CD4-positive, alpha-beta T cell treated with Interleukin-17A for 4 hours (primary cell): ENCODE measurements around the gene PTGER1.
"Not testable (repeated sequence)": the region's sequence is repeated elsewhere in the genome, so short reads cannot be mapped to it uniquely, and the experiment has no call there.

Experiments used
- DNase-seq: peaks from one replicate; pipeline ENCODE4 v3.0.0-alpha.2; 2020; ENCODE audit warnings: mixed read lengths

Gene PTGER1

DNA sequence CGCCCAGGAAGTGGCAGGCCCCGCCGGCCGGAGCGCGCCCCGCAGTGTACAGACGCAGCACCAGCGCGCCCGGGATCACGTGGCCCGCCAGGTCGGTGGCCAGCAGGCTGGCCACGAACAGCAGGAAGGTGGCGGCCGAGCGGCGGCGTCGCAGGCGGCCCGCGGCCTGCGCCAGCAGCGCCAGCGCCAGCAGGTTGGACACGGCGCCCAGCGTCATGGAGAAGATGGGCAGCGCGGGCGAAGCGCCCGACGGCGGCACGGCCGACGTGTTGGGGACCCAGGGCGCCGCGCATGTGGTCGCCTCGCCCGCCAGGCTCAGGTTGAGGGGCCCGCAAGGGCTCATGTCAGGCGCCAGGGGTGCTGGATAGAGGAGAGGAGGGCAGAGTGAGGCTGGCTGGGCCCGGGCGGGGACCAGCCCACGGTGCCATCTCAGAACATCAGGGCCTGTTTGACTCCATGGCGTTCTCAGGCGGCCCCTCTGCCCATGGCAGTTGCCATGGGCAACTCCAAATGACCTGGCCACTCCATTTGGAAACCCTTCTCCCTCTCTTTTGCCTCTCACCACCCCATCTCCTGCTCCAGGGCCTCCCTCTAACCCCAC lies 1.1 kb downstream of the PTGER1 start:
- DNase-seq: no peak

DNA sequence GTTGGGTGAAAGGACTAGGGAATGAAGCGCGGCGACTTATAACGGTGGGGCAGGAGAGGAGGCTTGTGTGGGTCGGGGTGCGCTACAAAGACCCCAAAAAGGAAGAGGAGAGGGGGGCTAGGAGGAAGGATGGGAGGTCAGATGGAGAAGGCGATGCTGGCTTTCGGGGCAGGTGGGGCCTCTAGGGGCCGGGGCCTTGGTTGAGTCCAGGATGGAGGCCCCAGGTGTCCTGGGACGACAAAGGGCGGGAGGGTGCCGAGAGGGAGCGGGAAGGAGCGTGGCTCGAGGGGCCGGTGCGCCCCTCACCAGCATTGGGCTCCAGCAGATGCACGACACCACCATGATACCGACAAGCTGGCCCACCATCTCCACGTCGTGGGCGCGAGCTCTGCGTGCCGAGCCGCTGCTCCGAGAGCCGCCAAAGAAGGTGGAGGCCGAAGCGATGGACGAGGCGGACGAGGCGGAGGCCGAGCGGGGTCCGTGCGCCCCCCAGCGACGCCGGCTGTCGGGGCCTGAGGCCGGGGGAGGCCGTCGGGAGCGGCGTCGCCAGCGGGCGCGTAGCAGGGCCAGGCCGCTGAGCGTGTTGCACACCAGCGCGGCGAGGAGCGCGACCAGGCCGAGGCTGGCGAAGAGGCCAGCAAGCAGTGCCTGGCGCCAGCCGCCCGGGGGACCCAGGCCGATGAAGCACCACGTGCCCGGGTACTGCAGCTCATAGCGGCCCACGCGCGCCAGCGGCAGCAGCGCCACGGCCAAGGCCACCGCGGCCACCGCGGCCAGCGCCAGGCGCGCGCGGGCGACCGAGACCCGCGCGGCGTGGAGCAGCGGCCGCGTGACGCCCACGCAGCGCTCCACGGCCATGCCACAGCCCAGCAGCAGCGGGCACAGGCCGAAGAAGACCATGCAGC lies 1.8 kb downstream of the PTGER1 start:
- no peak for DNase-seq

DNA sequence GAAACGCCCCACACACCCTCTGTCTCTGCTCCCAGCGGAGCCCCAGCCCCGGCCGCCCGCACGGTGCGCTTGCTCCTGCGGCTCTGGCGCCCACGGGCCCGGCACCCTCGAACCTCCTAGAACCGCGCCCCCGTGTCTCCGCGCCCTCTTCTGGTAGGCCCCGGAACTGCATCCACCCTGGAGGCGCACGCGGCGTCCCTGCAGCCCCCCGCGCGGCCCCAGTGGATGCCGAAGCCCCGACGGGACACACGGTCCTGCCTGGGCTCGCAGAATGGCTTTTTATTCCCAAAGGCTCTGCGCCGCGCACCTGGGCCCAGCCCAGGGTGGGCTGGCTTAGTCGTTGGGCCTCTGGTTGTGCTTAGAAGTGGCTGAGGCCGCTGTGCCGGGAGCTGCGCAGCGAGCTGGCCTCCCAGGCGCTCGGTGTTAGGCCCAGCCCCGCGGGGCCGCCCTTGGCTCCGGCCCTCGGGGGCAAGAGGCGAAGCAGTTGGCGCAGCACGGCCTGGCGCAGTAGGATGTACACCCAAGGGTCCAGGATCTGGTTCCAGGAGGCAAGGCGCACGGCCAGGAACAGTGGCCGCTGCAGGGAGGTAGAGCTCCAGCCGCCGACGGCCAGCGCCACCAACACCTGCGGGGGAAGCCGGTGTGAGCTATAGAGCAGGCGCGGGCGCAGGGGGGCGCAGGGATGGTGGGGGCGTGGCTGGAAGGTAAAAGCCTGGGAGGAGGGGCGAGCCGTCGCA lies 2.8 kb downstream of the PTGER1 start:
- DNase-seq: peak; percentile 88

DNA sequence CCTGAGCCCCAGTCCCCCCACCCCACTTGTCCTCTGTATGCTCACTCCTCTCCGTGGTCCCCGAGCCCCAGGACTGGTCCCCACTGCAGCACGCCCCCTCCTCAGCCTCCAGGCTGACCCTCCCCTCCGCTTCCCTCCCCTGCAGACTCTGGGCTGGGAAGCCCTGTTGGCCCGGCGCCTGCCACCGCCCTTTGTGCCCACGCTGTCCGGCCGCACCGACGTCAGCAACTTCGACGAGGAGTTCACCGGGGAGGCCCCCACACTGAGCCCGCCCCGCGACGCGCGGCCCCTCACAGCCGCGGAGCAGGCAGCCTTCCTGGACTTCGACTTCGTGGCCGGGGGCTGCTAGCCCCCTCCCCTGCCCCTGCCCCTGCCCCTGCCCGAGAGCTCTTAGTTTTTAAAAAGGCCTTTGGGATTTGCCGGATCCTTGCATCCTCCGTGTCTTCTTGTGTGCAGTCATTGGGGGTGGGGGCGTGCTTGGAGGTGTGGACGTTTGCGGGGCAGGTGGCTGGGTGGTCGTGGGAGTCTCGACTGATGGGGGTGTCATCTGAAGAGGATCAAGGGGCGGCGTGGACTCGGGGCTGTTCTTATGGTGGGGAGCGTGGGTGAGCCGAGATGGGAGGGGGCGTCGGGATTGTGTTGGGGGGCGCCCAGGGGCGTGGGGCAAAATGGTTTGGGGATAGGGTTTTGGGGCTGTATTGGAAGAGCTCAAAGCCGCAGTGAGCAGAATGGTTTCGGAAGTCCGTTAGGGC lies 3.5 kb downstream of the PTGER1 start:
- no peak for DNase-seq

DNA sequence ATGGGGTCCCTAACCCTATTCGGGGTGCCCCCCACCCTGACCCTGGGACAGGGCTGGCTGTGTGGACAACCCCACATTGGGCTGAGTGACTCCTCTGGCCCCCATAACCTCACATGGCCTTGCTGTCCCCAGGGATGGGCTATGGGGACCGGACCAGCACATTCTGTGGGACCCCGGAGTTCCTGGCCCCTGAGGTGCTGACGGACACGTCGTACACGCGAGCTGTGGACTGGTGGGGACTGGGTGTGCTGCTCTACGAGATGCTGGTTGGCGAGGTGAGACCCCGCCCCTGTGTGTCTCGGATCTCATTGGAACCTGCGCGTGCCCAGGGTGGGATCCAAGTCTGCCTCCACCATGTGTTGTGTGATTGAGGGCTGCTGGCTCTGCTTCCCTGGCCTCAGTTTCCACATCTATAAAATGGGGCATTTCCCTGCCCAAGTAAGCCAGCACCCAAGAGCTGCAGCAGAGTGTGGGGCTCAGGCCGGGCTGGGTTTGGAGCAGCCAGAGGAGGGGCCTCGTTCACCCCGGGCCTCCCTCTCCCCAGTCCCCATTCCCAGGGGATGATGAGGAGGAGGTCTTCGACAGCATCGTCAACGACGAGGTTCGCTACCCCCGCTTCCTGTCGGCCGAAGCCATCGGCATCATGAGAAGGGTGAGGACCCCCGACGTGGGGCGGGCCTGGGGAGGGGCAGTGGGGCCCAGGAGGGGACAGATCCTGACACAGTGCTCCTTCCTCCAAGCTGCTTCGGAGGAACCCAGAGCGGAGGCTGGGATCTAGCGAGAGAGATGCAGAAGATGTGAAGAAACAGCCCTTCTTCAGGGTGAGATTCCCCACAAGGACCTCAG lies 4.9 kb downstream of the PTGER1 start:
- DNase-seq: no peak

DNA sequence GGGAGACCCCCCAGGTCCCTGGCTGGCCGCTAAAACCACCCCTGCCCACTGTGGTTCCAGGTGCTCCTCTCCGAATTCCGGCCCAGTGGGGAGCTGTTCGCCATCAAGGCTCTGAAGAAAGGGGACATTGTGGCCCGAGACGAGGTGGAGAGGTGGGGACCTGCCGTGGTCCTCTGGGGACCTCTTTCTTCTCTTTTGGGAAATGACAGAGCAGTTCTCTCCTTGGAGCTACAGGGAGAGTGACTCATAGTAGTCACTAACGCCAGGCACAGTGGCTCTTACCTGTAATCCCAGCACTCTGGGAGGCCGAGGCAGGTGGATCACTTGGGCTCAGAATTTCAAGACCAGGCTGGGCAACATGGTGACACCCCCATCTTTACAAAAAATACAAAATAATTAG lies 7.3 kb downstream of the PTGER1 start:
- no peak for DNase-seq

DNA sequence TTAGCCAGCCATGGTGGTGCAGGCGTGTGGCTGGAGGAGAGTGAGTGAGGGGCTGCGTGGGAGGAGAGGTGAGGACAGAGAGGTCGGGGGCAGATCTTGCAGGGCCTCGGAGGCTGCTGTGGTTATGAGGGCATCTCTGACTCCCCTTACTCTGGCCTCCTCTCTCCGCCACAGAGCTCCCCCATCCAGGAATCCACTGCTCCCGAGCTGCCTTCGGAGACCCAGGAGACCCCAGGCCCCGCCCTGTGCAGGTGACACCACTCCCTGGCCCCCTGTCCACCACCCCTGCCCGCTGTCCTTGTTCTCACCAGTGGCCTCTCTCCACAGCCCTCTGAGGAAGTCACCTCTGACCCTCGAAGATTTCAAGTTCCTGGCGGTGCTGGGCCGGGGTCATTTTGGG lies 7.8 kb downstream of the PTGER1 start:
- no peak for DNase-seq

DNA sequence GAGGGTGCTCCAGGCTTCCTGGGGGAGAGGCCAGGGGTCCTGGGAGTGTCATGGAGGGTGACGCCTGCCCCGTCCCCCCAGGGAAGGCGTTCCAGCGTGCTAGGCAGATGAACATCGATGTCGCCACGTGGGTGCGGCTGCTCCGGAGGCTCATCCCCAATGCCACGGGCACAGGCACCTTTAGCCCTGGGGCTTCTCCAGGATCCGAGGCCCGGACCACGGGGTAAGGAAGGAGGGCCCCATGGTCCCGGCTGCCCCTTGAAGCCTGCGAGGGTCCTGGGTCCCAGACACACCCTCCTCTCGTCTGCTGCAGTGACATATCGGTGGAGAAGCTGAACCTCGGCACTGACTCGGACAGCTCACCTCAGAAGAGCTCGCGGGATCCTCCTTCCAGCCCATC lies 11.4 kb downstream of the PTGER1 start:
- DNase-seq: no peak

DNA sequence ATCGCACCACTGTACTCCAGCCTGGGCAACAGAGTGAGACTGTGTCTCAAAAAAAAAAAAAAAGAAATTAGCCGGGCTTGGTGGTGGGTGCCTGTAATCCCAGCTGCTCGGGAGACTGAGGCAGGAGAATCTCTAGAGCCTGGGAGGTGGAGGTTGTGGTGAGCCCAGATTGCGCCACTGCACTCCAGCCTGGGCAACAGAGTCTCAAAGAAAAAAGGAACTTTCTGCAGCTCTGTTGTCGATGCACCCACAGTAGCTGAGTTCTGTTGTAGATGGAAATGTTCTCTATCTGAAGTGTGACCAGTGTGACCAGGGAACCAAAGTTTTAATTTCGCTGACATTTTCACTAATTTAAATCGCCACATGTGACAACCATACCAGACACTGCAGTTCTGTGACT lies 12.8 kb downstream of the PTGER1 start:
- not testable (repeated sequence) for DNase-seq

DNA sequence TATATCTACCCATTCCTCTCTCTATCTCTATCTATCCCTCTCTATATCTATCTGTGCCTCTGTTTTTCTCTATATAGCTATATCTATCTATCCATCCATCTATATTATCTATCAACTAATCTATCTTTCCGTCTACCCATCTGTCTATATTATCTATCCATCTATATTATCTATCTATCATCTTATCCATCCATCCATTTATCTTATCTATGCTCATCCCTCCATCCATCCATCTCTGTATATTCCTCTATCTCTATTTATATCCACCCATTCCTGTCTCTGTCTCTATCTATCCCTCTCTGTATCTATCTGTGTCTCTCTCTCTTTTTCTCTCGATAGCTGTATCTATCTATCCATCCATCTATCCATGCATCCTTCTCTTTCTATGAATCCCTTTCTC lies 14.2 kb downstream of the PTGER1 start:
- no peak for DNase-seq

DNA sequence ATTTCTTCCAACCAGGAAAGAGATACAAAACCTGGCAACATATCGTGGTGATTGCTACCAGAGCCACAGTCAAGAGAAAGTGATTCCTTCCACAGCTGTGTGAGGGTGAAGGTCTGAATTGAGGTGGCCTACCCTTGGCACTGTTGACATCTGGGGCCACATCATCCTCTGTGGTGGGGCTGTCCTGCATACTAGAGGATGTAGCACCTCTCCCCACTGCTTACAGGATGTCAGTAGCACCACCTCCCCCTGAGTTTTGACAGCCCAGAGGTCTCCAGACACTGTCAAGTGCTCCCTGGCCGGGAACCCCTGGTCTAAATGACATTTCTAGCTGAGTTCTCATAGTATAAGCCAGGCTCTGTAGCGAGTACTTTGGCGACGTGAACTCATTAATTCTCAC lies 15.5 kb downstream of the PTGER1 start:
- DNase-seq: no peak

DNA sequence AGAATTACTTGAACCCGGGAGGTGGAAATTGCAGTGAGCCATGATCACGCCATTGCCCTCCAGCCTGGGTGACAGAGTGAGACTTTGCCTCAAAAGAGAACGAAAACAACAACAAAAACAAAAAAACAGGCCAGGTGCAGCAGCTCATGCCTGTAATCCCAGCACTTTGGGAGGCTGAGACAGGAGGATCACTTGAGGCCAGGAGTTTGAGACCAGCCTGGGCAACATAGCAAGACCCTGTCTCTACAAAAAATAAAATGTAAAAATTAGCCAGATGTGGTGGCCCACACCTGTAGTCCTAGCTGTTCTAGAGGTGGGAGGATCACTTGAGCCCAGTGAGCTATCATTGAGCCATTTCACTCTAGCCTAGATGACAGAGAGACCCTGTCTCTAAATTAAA lies 22.9 kb downstream of the PTGER1 start:
- DNase-seq: not testable (repeated sequence)

DNA sequence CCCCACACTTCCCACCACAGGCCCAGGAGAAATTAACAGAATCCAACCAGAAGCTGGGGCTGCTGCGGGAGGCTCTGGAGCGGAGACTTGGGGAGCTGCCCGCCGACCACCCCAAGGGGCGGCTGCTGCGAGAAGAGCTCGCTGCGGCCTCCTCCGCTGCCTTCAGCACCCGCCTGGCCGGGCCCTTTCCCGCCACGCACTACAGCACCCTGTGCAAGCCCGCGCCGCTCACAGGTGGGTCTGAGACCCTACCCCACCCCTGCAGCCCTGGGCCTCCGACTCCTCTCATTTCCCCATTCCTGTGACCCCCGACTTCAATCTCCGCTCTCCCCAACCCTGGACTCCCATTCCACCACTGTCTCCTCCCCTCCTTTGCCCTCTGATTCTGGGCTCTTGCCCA lies 24.3 kb downstream of the PTGER1 start:
- no peak for DNase-seq

DNA sequence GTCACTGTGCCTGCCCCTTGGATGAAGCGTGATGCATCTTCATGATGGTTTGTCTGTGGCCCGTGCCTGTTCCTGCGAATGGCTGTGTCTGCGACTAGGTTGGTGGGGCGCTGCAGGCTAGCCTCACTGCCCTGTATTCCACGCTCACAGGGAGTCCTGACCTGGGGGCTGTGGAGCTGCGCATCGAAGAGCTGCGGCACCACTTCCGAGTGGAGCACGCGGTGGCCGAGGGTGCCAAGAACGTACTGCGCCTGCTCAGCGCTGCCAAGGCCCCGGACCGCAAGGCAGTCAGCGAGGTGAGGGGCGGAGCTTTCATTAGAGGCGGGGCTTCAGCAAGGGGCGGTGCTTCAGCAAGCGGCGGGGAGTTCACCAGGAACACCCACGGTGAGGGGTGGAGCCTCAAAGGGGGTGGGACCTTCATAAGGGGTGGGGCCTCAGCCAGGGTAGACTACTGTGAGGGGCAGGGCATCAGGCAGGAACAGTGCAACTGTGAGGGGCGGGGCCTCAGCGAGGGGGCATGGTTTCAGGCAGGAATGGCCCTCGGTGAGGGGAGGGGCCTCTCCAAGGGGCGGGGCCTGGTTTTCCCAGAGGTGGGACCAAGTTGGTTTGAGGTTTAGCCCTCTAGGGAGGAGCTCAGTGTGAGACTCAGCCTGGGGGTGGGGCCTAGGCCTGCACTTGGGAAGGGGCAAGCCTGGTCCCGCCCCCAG lies 24.8 kb downstream of the PTGER1 start:
- peak; percentile 32 for DNase-seq

DNA sequence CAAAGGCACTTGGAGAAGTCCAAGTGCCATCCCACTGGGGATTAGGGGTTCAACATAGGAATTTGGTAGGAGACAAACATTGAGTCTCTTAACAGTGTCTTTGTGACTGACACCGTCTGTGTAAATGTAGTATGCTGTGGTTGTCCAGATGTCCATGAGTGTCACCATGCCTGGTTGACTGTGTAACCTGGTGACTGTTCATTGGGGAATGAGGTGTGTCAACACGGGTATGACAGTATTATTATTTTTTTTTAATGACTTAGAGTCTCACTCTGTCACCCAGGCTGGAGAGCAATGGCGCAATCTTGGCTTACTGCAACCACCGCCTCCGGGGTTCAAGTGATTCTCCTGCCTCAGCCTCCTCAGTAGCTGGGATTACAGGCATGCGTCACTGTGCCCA lies 25.8 kb downstream of the PTGER1 start:
- no peak for DNase-seq

DNA sequence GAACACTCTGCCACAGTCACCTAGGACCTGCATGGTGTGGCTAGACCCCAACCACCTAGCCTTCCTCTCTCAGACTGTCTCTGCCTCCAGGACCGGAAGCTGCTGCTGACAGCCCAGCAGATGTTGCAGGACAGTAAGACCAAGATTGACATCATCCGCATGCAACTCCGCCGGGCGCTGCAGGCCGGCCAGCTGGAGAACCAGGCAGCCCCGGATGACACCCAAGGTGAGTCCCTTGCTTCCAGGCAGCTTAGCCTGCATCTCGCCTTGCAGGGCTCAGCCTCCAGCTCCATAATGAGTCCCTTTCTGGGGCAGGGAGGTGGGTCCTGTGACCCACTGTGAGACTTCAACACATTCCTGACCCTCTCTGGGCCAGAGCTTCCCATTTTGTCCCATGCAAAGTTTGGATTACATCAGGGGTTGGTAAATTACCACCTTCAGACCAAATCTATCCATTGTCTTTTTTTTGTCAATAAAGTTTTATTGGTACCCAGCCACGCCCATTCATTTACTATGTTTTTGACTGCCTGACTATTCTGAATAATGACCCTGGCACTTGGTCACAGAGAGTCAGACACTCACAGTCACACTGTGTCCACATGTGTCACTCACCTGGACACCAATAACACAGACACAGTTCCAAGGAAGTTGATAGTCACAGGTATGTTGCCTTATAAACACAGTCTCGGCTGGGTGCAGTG lies 28.7 kb downstream of the PTGER1 start:
- no peak for DNase-seq

DNA sequence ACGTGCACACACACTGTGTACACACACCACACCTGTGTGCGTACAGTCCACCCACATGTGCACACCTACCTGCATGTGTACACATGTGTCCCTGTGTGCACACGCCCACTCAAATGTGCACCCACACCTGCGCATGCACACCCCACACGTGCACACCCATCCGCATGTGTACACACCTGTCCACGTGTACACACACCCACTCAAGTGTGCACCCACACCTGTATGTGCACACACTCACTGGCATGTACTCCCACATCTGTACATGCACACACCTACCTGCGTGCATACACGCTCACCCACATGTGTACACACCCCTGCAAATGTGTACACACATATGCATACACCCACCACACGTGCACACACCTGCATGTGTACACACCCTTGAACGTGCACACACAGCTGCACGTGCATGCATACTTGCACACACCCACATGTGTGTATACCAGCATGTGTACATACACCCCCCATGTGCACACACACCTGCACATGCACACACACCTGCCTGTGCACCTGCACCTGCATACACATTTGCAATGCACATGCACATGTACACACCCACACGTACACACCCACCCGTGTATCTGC lies 31.4 kb downstream of the PTGER1 start:
- DNase-seq: no peak

DNA sequence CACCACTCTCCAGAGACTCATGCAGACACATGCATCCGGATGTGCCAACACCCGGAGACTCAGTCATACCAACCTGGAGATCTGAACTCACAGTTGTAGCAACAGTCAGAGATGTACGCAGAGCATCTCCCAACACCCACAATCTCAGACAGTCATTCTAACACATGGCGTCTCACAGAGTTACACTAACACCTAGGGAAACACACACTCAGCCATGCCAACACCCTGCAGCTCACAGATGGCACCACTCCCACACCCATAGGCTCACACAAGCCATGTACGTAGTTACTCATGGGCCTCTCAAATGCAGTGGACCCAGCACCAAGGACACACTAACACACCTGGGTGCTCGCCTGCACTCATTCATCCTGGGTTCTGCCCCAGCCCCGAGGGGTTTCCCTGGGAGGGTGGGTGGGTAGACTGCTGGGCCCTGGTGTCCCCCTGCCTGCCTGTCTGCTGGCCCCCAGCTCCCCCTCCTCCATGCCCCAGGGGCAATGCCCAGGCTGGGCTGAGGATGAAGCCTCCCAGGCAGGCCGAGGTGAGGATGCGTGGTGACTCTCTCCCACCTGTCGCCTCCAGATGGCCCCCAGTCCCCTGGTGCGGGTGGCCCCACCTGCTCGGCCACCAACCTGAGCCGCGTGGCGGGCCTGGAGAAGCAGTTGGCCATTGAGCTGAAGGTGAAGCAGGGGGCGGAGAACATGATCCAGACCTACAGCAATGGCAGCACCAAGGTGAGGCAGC lies 32.1 kb downstream of the PTGER1 start:
- no peak for DNase-seq

DNA sequence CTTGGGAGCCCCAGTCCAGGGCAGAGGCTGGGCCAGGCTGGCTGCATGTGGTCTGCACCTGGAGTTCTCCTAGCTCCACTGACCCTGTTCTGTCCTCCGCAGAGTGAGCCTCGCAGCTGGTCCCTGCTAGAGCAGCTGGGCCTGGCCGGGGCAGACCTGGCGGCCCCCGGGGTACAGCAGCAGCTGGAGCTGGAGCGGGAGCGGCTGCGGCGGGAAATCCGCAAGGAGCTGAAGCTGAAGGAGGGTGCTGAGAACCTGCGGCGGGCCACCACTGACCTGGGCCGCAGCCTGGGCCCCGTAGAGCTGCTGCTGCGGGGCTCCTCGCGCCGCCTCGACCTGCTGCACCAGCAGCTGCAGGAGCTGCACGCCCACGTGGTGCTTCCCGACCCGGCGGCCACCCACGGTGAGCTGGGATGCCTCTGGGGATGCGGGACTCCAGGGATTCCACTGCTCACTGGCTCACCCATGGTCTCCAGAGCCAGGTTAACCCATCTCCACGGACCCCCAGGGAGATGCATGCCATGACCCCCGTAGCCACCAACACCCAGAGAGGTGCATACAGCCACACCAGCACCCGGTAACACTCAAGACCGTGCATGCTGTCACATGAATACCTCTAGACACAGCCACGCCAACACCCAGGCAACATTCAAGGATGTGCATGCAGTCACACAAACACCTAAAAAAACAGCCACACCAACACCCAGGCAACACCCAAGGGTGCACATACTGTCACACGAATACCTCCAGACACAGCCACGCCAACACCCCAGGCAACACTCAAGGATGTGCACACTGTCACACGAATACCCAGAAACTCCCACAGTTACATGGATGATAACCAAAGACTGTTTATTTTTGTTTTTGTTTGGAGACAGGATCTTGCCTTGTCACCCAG lies 33.9 kb downstream of the PTGER1 start:
- no peak for DNase-seq
